ENCODE data around the gene PPP1R3A. TPM values are rescaled to one million over a fixed set of nuclear protein-coding genes. Genes with fewer than 3 reads are reported as not detected.

Gene PPP1R3A
- polyA plus RNA-seq, 2 of the 4 experiments (the other 2 are of a cell fraction): not detected

- Histone ChIP-seq H3K4me2 (no peak overlapping the region), H3K4me3 (no peak overlapping the region), H3K4me1 (no peaks in the 10 kb centered on the region), H3K27ac (no peak overlapping the region), H3K9me3 (no peaks in the 10 kb centered on the region)
- 20% methylated on average over 4 of the region's 4 CpGs for WGBS (ENCODE audit: missing lambda C conversion rate)
- DNase-seq (ENCODE audit: low read depth in 1 of 2, low spot score in 1 of 2) (no peak), ATAC-seq (no peak), FAIRE-seq (no peak)
- TF ChIP-seq REST (IDR thresholded peaks at IDR 0.05): no peak
- no peak for TF ChIP-seq KDM5A (IDR thresholded peaks at IDR 0.05)
- TF ChIP-seq CEBPB (IDR thresholded peaks at IDR 0.05): no peak
- TF ChIP-seq CTCF (IDR thresholded peaks at IDR 0.05): no peak
- TF ChIP-seq FOSL2 (IDR thresholded peaks at IDR 0.05): no peak
- TF ChIP-seq FOSL2 (CRISPR knock-in tag; IDR thresholded peaks at IDR 0.05): no peak
- TF ChIP-seq RNF2 (IDR thresholded peaks at IDR 0.05; ENCODE audit: borderline replicate concordance, low read depth): no peak
- no peak for TF ChIP-seq TP53 (CRISPR knock-in tag; IDR thresholded peaks at IDR 0.05)
- TF ChIP-seq KDM1A (IDR thresholded peaks at IDR 0.05; ENCODE audit: low read depth): no peak
- TF ChIP-seq HOXB13 (CRISPR knock-in tag; IDR thresholded peaks at IDR 0.05; ENCODE audit: low read depth): no peak
- TF ChIP-seq NPAS2 (CRISPR knock-in tag; IDR thresholded peaks at IDR 0.05; ENCODE audit: borderline replicate concordance): no peak
- TF ChIP-seq TFCP2L1 (CRISPR knock-in tag; IDR thresholded peaks at IDR 0.05): no peak
- no peak for TF ChIP-seq RFX5 (IDR thresholded peaks at IDR 0.05)
- TF ChIP-seq ZNF302 (CRISPR knock-in tag; IDR thresholded peaks at IDR 0.05): no peak
- no peak for TF ChIP-seq HOXB5 (CRISPR knock-in tag; IDR thresholded peaks at IDR 0.05)
- no peak for TF ChIP-seq CHD2 (IDR thresholded peaks at IDR 0.05; ENCODE audit: low read length, partially characterized antibody)
- no peak for TF ChIP-seq MAZ (IDR thresholded peaks at IDR 0.05; ENCODE audit: borderline replicate concordance, low read depth, low read length)
- no peak for TF ChIP-seq ZC3H11A (IDR thresholded peaks at IDR 0.05)
- ChIA-PET CTCF (no interaction called here), POLR2A (no interaction called here)
These were observed 3.2 kb upstream of the PPP1R3A start for GRCh38 chr7:113922049-113922448.

- ATAC-seq (no peak), FAIRE-seq (no peak), DNase-seq (ENCODE audit: low read depth in 1 of 2, low spot score in 1 of 2) (no peak)
- ChIA-PET CTCF (no interaction called here), POLR2A (no interaction called here)
- Histone ChIP-seq H3K4me1 (no peaks in the 10 kb centered on the region), H3K4me3 (no peak overlapping the region), H3K27ac (no peak overlapping the region), H3K4me2 (no peak overlapping the region), H3K9me3 (no peaks in the 10 kb centered on the region)
- TF ChIP-seq SMC3 (IDR thresholded peaks at IDR 0.05) (no peak), EHMT2 (IDR thresholded peaks at IDR 0.05; ENCODE audit: low read depth) (no peak), JUN (IDR thresholded peaks at IDR 0.05) (no peak), GATA3 (IDR thresholded peaks at IDR 0.05; ENCODE audit: borderline replicate concordance) (no peak), FOSL2 (IDR thresholded peaks at IDR 0.05) (no peak), FOSL2 (CRISPR knock-in tag; IDR thresholded peaks at IDR 0.05) (no peak), MAZ (IDR thresholded peaks at IDR 0.05; ENCODE audit: borderline replicate concordance, low read depth, low read length) (no peak), USF2 (IDR thresholded peaks at IDR 0.05) (no peak), TFCP2L1 (CRISPR knock-in tag; IDR thresholded peaks at IDR 0.05) (no peak), EHF (CRISPR knock-in tag; IDR thresholded peaks at IDR 0.05) (no peak), NPAS2 (CRISPR knock-in tag; IDR thresholded peaks at IDR 0.05; ENCODE audit: borderline replicate concordance) (no peak), FOSB (CRISPR knock-in tag; IDR thresholded peaks at IDR 0.05) (no peak), HOXB13 (CRISPR knock-in tag; IDR thresholded peaks at IDR 0.05; ENCODE audit: low read depth) (no peak), ZFP36 (IDR thresholded peaks at IDR 0.05; ENCODE audit: borderline replicate concordance, partially characterized antibody) (no peak), CTCF (IDR thresholded peaks at IDR 0.05) (no peak), EP300 (IDR thresholded peaks at IDR 0.05) (no peak), CBX8 (IDR thresholded peaks at IDR 0.05) (no peak)
These were observed 2.6 kb upstream of the PPP1R3A start for GRCh38 chr7:113921363-113921762.

Measured in A549 (cell line).